ENCODE results near the gene PI4K2A. TPM values are rescaled to one million over a fixed set of nuclear protein-coding genes. Genes with fewer than 3 reads are reported as not detected.

The PI4K2A gene
- total and polyA plus RNA-seq, 8 donors = 4.2 to 13.6 (median 9.7) TPM

GRCh38 chr10:97611473-97611872 lies 29.0 kb upstream of the PI4K2A start:
- no peak overlapping the region for H3K4me3 ChIP-seq
- WGBS, 5 donors = 77 to 92% (median 83%) methylated on average over 9 to 12 of the region's 12 CpGs
- H3K36me3 ChIP-seq = peaks cover 0 to 21% (median 10%) of the 10 kb centered on the region in 4 donors
- intact Hi-C loops (cut with DNase I; ENCODE audit: low total_unique reads) = no loop called here
- no peaks in the 10 kb centered on the region for H3K27me3 ChIP-seq
- no peaks in the 10 kb centered on the region for H3K9me3 ChIP-seq
- no peak for DNase-seq
- H3K4me1 ChIP-seq = no peaks in the 10 kb centered on the region
- TF ChIP-seq EP300 (IDR thresholded peaks at IDR 0.05) = no peak
- TF ChIP-seq POLR2A (IDR thresholded peaks at IDR 0.05) = no peak
- TF ChIP-seq, protein P1, sequence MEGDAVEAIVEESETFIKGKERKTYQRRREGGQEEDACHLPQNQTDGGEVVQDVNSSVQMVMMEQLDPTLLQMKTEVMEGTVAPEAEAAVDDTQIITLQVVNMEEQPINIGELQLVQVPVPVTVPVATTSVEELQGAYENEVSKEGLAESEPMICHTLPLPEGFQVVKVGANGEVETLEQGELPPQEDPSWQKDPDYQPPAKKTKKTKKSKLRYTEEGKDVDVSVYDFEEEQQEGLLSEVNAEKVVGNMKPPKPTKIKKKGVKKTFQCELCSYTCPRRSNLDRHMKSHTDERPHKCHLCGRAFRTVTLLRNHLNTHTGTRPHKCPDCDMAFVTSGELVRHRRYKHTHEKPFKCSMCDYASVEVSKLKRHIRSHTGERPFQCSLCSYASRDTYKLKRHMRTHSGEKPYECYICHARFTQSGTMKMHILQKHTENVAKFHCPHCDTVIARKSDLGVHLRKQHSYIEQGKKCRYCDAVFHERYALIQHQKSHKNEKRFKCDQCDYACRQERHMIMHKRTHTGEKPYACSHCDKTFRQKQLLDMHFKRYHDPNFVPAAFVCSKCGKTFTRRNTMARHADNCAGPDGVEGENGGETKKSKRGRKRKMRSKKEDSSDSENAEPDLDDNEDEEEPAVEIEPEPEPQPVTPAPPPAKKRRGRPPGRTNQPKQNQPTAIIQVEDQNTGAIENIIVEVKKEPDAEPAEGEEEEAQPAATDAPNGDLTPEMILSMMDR (IDR thresholded peaks at IDR 0.05) = no peak
- TF ChIP-seq POLR2AphosphoS5 (IDR thresholded peaks at IDR 0.05) = no peak
- H3K27ac ChIP-seq = no peak overlapping the region

- Histone ChIP-seq H3K27me3 (no peaks in the 10 kb centered on the region), H3K4me3 (no peak overlapping the region), H3K27ac (no peak overlapping the region), H3K9me3 (no peaks in the 10 kb centered on the region), H3K4me1 (no peaks in the 10 kb centered on the region), H3K36me3 (peaks cover 0 to 25% (median 14%) of the 10 kb centered on the region in 4 donors)
- WGBS, 5 donors = 28 to 37% (median 33%) methylated on average over 2 of the region's 2 CpGs
- intact Hi-C loops (cut with DNase I; ENCODE audit: low total_unique reads) = no loop called here
- TF ChIP-seq POLR2AphosphoS5 (IDR thresholded peaks at IDR 0.05) (no peak), POLR2A (IDR thresholded peaks at IDR 0.05) (no peak)
- TF ChIP-seq, protein P1 (IDR thresholded peaks at IDR 0.05) = peak in 3 of 7 experiments; percentile 16 to 42 (median 18)
- peak in 1 of 2 donors; percentile 63 for DNase-seq
Measured at GRCh38 chr10:97612386-97612785, 28.1 kb upstream of the PI4K2A start.

- peaks cover 0 to 32% (median 14%) of the 10 kb centered on the region in 4 donors for H3K36me3 ChIP-seq
- TF ChIP-seq POLR2AphosphoS5 (IDR thresholded peaks at IDR 0.05) (no peak), EP300 (IDR thresholded peaks at IDR 0.05) (no peak), POLR2A (IDR thresholded peaks at IDR 0.05) (no peak)
- TF ChIP-seq, protein P1 (IDR thresholded peaks at IDR 0.05) = no peak
- DNase-seq = no peak
- H3K4me1 ChIP-seq = no peaks in the 10 kb centered on the region
- H3K27me3 ChIP-seq = no peaks in the 10 kb centered on the region
- no peaks in the 10 kb centered on the region for H3K9me3 ChIP-seq
- intact Hi-C loops (cut with DNase I; ENCODE audit: low total_unique reads) = no loop called here
- WGBS, 5 donors = 87 to 99% (median 97%) methylated on average over 4 of the region's 4 CpGs
- no peak overlapping the region for H3K27ac ChIP-seq
- no peak overlapping the region for H3K4me3 ChIP-seq
Measured at GRCh38 chr10:97618285-97618684, 22.2 kb upstream of the PI4K2A start.

- DNase-seq = no peak
- Histone ChIP-seq H3K9me3 (no peaks in the 10 kb centered on the region), H3K27ac (no peak overlapping the region), H3K4me3 (no peak overlapping the region), H3K36me3 (peaks cover 0 to 32% (median 14%) of the 10 kb centered on the region in 4 donors), H3K27me3 (no peaks in the 10 kb centered on the region), H3K4me1 (no peaks in the 10 kb centered on the region)
- intact Hi-C loops (cut with DNase I; ENCODE audit: low total_unique reads) = no loop called here
- TF ChIP-seq POLR2A (IDR thresholded peaks at IDR 0.05) = no peak
- no peak for TF ChIP-seq EP300 (IDR thresholded peaks at IDR 0.05)
- TF ChIP-seq POLR2AphosphoS5 (IDR thresholded peaks at IDR 0.05) = no peak
- TF ChIP-seq, protein P1 (IDR thresholded peaks at IDR 0.05) = no peak
- 95 to 99% (median 99%) methylated on average over 4 of the region's 4 CpGs for WGBS, 5 donors
Measured at GRCh38 chr10:97618733-97619132, 21.7 kb upstream of the PI4K2A start.

Measured in stomach (tissue), 9 donors.